B cell (primary cell): ENCODE measurements around the gene PNLIPRP1.

Source experiments
- EZH2 ChIP-seq: IDR thresholded peaks from 2 replicates; pipeline ENCODE4 v1.6.1; 2012; ENCODE audit warnings: borderline replicate concordance, low read depth, mild to moderate bottlenecking, moderate library complexity, low read length; ENCODE audit not compliant: insufficient read depth, poor library complexity, severe bottlenecking
- TF ChIP-seq, protein P1 (sequence below): fragments of 200-600 bp; IDR thresholded peaks from one replicate; pipeline ENCODE4 v1.8.0; 2022; ENCODE audit warnings: antibody characterized with exemption, mild to moderate bottlenecking

- TF ChIP-seq, protein P1, sequence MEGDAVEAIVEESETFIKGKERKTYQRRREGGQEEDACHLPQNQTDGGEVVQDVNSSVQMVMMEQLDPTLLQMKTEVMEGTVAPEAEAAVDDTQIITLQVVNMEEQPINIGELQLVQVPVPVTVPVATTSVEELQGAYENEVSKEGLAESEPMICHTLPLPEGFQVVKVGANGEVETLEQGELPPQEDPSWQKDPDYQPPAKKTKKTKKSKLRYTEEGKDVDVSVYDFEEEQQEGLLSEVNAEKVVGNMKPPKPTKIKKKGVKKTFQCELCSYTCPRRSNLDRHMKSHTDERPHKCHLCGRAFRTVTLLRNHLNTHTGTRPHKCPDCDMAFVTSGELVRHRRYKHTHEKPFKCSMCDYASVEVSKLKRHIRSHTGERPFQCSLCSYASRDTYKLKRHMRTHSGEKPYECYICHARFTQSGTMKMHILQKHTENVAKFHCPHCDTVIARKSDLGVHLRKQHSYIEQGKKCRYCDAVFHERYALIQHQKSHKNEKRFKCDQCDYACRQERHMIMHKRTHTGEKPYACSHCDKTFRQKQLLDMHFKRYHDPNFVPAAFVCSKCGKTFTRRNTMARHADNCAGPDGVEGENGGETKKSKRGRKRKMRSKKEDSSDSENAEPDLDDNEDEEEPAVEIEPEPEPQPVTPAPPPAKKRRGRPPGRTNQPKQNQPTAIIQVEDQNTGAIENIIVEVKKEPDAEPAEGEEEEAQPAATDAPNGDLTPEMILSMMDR = no peak
- TF ChIP-seq EZH2 = no peak
These were observed 34.9 kb upstream of the PNLIPRP1 start for GRCh38 chr10:116555880-116556279.
